ENCODE data around the gene KCNAB1.
"Not testable (repeated sequence)": the region's sequence is repeated elsewhere in the genome, so short reads cannot be mapped to it uniquely, and the experiment has no call there.

DNA sequence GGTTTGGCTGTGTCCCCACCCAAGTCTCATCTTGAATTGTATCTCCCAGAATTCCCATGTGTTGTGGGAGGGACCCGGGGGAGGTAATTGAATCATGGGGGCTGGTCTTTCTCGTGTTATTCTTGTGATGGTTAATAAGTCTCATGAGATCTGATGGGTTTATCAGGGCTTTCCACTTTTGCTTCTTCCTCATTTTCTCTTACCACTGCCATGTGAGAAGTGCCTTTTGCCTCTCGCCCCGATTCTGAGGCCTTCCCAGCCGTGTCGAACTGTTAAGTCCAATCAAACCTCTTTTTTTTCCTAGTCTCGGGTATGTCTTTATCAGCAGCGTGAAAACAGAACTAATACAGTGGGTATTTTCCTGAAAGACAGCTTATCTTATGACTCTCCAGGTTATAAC, 448.6 kb downstream of the KCNAB1 start:
- TF ChIP-seq, protein P1, sequence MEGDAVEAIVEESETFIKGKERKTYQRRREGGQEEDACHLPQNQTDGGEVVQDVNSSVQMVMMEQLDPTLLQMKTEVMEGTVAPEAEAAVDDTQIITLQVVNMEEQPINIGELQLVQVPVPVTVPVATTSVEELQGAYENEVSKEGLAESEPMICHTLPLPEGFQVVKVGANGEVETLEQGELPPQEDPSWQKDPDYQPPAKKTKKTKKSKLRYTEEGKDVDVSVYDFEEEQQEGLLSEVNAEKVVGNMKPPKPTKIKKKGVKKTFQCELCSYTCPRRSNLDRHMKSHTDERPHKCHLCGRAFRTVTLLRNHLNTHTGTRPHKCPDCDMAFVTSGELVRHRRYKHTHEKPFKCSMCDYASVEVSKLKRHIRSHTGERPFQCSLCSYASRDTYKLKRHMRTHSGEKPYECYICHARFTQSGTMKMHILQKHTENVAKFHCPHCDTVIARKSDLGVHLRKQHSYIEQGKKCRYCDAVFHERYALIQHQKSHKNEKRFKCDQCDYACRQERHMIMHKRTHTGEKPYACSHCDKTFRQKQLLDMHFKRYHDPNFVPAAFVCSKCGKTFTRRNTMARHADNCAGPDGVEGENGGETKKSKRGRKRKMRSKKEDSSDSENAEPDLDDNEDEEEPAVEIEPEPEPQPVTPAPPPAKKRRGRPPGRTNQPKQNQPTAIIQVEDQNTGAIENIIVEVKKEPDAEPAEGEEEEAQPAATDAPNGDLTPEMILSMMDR (IDR thresholded peaks at IDR 0.05; ENCODE audit: control extremely low read depth in 1 of 3, insufficient read depth in 1 of 3, low read depth in 1 of 3, low read length in 3 of 3): not testable (repeated sequence)
- not testable (repeated sequence) for TF ChIP-seq RFX5 (IDR thresholded peaks at IDR 0.05; ENCODE audit: borderline replicate concordance, low read depth, low read length); RXRA (IDR thresholded peaks at IDR 0.05; ENCODE audit: insufficient read depth, low read depth, low read length); RAD21 (IDR thresholded peaks at IDR 0.05 in 1 of 2, conservative IDR thresholded peaks at IDR 0.05 in 1 of 2; ENCODE audit: low read depth in 2 of 2, low read length in 2 of 2); EZH2 (IDR thresholded peaks at IDR 0.05; ENCODE audit: low read depth, low read length, severe bottlenecking); POLR2AphosphoS5 (IDR thresholded peaks at IDR 0.05; ENCODE audit: low read depth, low read length); TAF1 (IDR thresholded peaks at IDR 0.05; ENCODE audit: low read depth, low read length); HDAC2 (IDR thresholded peaks at IDR 0.05; ENCODE audit: borderline replicate concordance in 1 of 2, low read depth in 2 of 2, low read length in 2 of 2); CEBPB (IDR thresholded peaks at IDR 0.05; ENCODE audit: low read depth, low read length); POLR2A (IDR thresholded peaks at IDR 0.05; ENCODE audit: control extremely low read depth in 1 of 2, low read depth in 2 of 2, low read length in 2 of 2)

All from H1 (cell line).